Measurements from ENCODE around the gene IGSF3. TPM values are rescaled to one million over a fixed set of nuclear protein-coding genes. Genes with fewer than 3 reads are reported as not detected.
A peak's percentile ranks its signal among the peaks of the same experiment; 100 is the strongest.

IGSF3 gene
- total RNA-seq = under 1 TPM; 0.11 to 0.16 TPM

DNA sequence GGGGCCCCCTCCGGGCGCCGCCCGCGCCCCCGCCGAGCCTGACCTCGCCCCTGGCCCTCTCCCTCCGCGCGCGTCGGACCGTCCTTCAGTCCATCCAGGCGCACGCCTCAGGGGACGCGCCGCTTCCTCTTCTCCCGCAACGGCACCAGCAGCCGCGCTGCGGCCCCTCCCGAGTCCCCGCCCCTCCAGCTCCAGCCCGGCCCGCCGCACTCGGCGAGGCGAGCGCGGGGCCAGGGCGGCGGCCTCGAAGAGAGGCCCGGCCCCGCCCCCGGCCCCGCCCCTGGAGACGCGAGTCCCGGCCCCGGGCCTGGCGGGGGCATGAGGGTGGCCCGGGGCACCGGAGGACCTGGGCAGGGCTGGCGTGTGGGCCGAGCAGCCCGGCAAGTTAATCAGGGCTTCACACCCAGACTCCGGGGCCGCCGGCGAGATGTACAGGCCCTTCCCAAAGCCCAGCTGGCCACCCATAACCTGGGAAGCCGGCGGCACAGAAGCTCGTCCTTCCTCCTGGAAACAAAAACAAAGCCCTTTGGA lies at the start of gene IGSF3:
Gene IGSF3, minus strand, starts transcription at position 159 of the 531 bp plus-strand sequence. CDS start 1,407 bp downstream, outside the sequence.
- no peaks in the 10 kb centered on the region for H3K9me3 Mint-ChIP-seq (ENCODE audit: insufficient read depth)
- POLR2A ChIA-PET = no interaction called here
- peak within 1 kb of the TSS; percentile 68 for H3K4me3 Mint-ChIP-seq
- ATAC-seq = peak; percentile 89
- H3K36me3 Mint-ChIP-seq (ENCODE audit: low read depth) = no peaks in the 10 kb centered on the region
- H3K4me1 Mint-ChIP-seq (ENCODE audit: low read depth) = peaks cover 22% of the 10 kb centered on the region
- peak; percentile 51 for DNase-seq
- CTCF ChIA-PET = interaction anchor here (2.4 kb wide), 1 partner anchor 72 kb away, joined by 7 read pairs; no protein-coding TSS in a partner anchor
- peaks cover 74% of the 10 kb centered on the region for H3K27me3 Mint-ChIP-seq (ENCODE audit: low read depth)
- no peak within 1 kb of the TSS for H3K27ac Mint-ChIP-seq

DNA sequence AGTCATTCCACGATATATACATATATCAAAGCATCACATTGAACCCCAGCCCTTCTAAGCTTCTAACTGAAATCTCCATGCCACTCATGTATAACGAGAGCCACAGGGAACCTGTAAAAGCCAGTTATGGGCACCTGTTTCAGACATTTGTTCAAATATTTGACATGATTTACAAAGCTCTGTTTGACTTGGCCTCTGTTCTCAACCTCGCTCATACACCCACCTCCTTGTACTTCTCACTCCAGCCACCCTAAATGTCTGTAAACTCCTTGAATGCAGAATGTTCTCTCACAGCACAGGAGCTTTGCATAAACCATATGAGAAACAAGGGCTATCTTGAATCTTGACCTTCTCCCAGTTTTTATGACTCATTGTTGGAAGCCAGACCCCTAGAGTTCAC lies 49.8 kb upstream of the IGSF3 start:
- Mint-ChIP-seq H3K27ac (no peak overlapping the region), H3K4me1 (ENCODE audit: low read depth) (peaks cover 5% of the 10 kb centered on the region), H3K27me3 (ENCODE audit: low read depth) (peaks cover 10% of the 10 kb centered on the region), H3K36me3 (ENCODE audit: low read depth) (peaks cover 3% of the 10 kb centered on the region), H3K9me3 (ENCODE audit: insufficient read depth) (peaks cover 4% of the 10 kb centered on the region), H3K4me3 (no peak overlapping the region)
- DNase-seq (no peak), ATAC-seq (no peak)
- ChIA-PET CTCF (interaction anchor here (1.2 kb wide), 1 partner anchor 9 kb away, joined by 3 read pairs; no protein-coding TSS in a partner anchor), POLR2A (no interaction called here)

DNA sequence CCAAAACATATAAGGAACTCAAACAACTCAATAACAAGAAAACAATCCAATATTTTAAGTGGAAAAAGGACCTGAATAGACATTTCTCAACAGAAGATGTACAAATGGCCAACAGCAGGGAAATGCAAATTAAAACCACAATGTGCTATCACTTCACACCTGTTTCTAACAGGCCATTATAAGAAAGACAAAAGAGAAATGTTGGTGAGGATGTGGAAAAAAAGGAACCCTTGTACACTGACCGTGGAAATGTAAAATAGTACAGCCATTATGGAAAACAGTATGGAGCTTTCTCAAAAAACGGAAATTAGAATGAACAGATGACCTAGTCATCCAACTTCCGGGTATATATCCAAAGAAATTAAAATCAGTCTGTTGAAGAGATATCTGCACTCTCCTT lies 48.9 kb upstream of the IGSF3 start:
- H3K27ac Mint-ChIP-seq = no peak overlapping the region
- H3K36me3 Mint-ChIP-seq (ENCODE audit: low read depth) = peaks cover 3% of the 10 kb centered on the region
- H3K4me1 Mint-ChIP-seq (ENCODE audit: low read depth) = peaks cover 6% of the 10 kb centered on the region
- peaks cover 4% of the 10 kb centered on the region for H3K9me3 Mint-ChIP-seq (ENCODE audit: insufficient read depth)
- peaks cover 10% of the 10 kb centered on the region for H3K27me3 Mint-ChIP-seq (ENCODE audit: low read depth)
- ChIA-PET CTCF (interaction anchor here (0.6 kb wide), 1 partner anchor 218 kb away, joined by 4 read pairs; no protein-coding TSS in a partner anchor), POLR2A (no interaction called here)
- DNase-seq (no peak), ATAC-seq (no peak)
- no peak overlapping the region for H3K4me3 Mint-ChIP-seq

DNA sequence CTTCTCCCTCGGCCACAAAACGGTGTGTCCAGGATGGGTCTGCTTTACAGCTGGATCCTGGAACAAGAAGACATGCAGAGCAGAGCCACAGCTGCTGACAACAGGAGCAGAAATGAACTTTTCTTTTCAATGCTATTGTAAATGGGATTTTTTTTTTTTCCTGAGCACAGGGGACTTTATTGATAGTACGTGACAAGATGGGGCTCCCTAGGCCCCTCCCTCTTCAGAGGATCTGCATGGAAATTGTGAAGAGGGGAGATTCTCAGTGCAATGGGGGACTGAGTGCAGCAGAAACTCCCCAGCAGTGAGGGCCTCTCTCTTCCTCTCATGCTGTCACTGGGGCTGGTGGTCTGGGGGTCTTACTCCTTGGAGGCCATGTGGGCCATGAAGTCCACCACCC lies 45.9 kb upstream of the IGSF3 start:
- Mint-ChIP-seq H3K36me3 (ENCODE audit: low read depth) (no peaks in the 10 kb centered on the region), H3K9me3 (ENCODE audit: insufficient read depth) (no peaks in the 10 kb centered on the region), H3K27ac (no peak overlapping the region), H3K4me3 (no peak overlapping the region), H3K27me3 (ENCODE audit: low read depth) (peaks cover 10% of the 10 kb centered on the region), H3K4me1 (ENCODE audit: low read depth) (peaks cover 6% of the 10 kb centered on the region)
- ChIA-PET POLR2A (no interaction called here), CTCF (no interaction called here)
- ATAC-seq = no peak
- DNase-seq = no peak

DNA sequence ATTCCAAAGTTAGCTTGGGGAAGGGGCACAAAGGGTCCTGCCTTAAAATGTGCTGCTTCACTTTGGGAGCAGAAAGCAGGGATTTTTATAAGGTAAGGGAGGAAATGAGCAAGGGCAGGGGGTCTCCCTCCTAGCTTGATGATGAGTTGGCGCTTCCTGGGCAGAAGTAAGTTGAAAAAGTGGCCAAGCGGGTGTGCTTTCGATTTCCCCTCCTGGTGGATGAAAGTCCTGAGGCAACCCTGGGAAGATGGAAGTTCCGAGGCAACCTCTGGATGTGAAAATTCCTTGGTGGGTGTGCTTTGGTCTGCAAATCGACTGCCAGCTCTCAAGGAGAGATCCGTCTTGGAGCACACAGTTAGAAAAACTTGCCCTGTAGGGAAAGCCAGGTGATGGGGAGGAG lies 45.0 kb upstream of the IGSF3 start:
- H3K4me1 Mint-ChIP-seq (ENCODE audit: low read depth) = peaks cover 6% of the 10 kb centered on the region
- H3K27ac Mint-ChIP-seq = no peak overlapping the region
- CTCF ChIA-PET = interaction anchor here (4.1 kb wide), 1 partner anchor 13 kb away, joined by 15 read pairs; no protein-coding TSS in a partner anchor
- no peak for DNase-seq
- H3K4me3 Mint-ChIP-seq = no peak overlapping the region
- H3K9me3 Mint-ChIP-seq (ENCODE audit: insufficient read depth) = no peaks in the 10 kb centered on the region
- no peak for ATAC-seq
- POLR2A ChIA-PET = no interaction called here
- H3K27me3 Mint-ChIP-seq (ENCODE audit: low read depth) = peaks cover 12% of the 10 kb centered on the region
- H3K36me3 Mint-ChIP-seq (ENCODE audit: low read depth) = no peaks in the 10 kb centered on the region

DNA sequence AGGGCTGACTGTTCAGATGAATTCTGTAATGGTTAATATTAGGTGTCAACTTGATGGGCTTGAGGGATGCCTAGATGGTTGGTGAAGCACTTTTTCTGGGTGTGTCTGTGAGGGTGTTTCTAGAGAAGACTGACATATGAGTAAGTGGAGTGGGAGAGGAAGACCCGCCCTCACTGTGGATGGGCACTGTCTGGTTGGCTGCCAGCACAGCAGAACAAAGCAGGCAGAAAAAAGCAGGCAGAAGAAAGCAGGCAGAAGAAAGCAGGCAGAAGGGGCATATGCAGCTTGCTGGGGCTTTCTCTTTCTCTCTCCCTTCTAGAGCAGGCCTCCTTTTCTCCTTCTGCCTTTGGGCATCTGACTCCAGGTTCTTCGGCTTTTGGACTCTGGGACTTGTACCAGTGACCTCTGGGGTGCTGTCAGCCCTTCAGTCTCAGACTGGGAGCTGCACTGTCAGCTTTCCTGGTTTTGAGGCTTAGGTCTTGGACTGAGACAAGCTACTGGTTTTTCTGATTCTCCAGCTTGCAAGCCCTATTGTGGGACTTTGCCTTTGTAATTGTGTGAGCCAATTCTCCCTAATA lies 43.8 kb upstream of the IGSF3 start:
- ChIA-PET POLR2A (interaction anchor here (0.6 kb wide), 1 partner anchor 719 kb away, joined by 3 read pairs; no protein-coding TSS in a partner anchor), CTCF (interaction anchor here (1.2 to 4.1 kb wide), 2 partner anchors 14 to 345 kb away, joined by 3 to 15 read pairs; no protein-coding TSS in a partner anchor)
- H3K27me3 Mint-ChIP-seq (ENCODE audit: low read depth) = peaks cover 4% of the 10 kb centered on the region
- ATAC-seq (no peak), DNase-seq (no peak)
- H3K9me3 Mint-ChIP-seq (ENCODE audit: insufficient read depth) = no peaks in the 10 kb centered on the region
- no peaks in the 10 kb centered on the region for H3K36me3 Mint-ChIP-seq (ENCODE audit: low read depth)
- no peak overlapping the region for H3K4me3 Mint-ChIP-seq
- no peak overlapping the region for H3K27ac Mint-ChIP-seq
- H3K4me1 Mint-ChIP-seq (ENCODE audit: low read depth) = peaks cover 6% of the 10 kb centered on the region

DNA sequence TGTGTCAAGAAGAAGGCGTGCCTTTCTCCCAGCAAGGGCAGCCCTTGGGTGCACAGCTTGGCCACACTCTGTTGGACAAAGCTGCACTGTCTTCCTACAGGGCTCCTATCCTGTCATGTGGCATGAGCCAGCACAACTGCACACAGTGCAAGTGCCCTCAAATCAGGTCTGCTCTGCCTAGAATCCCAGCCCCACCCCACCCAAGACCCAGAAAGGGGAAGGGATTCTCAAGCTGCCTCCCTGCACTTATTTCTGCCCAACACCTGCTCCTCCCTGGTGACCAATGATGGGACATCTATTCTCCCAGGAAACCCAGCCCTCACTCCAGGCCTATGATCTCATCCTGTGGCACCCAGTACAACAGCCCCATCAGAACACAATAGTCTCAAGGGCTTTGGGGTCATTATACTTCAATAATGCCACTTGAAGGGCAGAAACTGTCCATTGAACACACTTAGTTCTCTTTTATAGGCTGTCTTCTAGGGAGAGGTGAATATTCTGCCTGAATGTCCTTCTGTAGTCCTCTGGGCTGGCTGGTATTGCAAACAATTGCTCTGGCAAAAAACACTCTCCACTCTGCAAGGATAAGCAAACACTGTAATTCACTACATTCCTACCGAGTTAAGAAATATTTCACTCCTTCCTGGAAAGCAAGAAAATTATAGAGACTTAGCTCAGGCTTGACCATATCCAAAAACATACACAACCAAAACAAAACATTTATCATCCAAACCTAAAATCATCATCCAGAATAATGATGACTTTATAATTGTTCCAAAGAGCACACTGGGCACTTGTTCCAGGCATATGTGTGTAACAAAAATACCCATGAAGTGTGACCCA lies 43.1 kb upstream of the IGSF3 start:
- peaks cover 6% of the 10 kb centered on the region for H3K4me1 Mint-ChIP-seq (ENCODE audit: low read depth)
- CTCF ChIA-PET = interaction anchor here (0.8 to 4.1 kb wide), 3 partner anchors 12 to 345 kb away, joined by 3 to 15 read pairs (median 3); no protein-coding TSS in a partner anchor
- no peak overlapping the region for H3K4me3 Mint-ChIP-seq
- H3K27me3 Mint-ChIP-seq (ENCODE audit: low read depth) = peaks cover 3% of the 10 kb centered on the region
- ATAC-seq (no peak), DNase-seq (no peak)
- POLR2A ChIA-PET = no interaction called here
- H3K9me3 Mint-ChIP-seq (ENCODE audit: insufficient read depth) = no peaks in the 10 kb centered on the region
- no peak overlapping the region for H3K27ac Mint-ChIP-seq
- no peaks in the 10 kb centered on the region for H3K36me3 Mint-ChIP-seq (ENCODE audit: low read depth)

DNA sequence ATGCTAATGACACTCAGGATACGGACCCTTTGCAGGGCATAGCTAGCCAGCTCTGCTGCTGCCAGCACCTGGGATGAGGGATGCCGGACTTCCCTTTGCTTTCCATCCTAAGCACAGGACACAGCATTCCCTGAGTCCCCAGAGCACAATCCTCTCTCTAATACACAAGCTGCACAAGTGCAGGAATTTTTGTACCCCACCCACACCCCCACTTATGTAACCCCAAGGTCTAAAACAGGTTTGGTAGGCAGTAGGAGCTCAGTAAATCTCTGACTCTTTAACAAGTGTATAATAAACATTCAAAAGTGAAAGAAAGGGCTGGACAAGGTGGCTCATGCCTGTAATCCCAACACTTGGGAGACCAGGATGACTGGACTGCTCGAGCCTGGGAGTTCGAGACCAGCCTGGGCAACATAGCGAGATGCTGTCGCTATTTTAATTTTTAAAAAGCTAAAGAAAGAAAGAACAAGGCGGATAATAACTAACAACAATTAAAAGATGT lies 42.2 kb upstream of the IGSF3 start:
- Mint-ChIP-seq H3K9me3 (ENCODE audit: insufficient read depth) (no peaks in the 10 kb centered on the region), H3K27ac (no peak overlapping the region)

DNA sequence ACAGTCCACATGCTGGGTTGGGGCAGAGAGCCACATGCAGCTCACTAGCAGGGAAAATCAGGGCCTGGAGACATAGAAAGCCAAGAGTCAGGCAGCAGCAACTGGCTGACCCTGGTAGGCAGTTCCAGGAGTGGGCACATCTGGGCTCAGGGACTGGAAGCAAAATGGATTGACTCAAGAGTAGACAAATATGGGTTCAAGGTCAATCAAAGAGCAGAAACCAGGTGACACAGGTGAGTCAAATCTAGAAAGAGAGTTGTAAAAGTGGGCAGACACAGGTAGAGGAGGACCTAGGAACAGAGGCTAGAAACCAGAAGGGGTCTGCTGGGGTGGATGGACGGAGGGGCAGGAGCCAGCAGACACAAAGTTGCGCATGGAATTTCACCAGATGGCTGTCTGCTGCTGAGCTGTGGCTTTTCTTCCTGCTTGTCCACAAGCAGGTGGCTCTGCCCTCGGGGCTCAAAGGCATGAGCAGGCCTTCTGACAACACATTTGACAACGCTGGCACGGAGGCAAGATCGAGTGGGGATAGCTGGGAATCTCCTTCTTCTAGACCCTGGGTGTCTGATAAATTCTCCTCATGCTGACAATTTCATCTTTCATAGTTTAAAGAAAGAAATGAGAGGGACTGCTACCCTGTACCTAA lies 40.8 kb upstream of the IGSF3 start:
- no peaks in the 10 kb centered on the region for H3K36me3 Mint-ChIP-seq (ENCODE audit: low read depth)
- ATAC-seq (no peak), DNase-seq (no peak)
- no peaks in the 10 kb centered on the region for H3K9me3 Mint-ChIP-seq (ENCODE audit: insufficient read depth)
- H3K27me3 Mint-ChIP-seq (ENCODE audit: low read depth) = peaks cover 5% of the 10 kb centered on the region
- no peak overlapping the region for H3K4me3 Mint-ChIP-seq
- no peak overlapping the region for H3K27ac Mint-ChIP-seq
- ChIA-PET POLR2A (no interaction called here), CTCF (interaction anchor here (2.0 kb wide), 1 partner anchor 16 kb away, joined by 7 read pairs; no protein-coding TSS in a partner anchor)
- peaks cover 6% of the 10 kb centered on the region for H3K4me1 Mint-ChIP-seq (ENCODE audit: low read depth)

More for the DNA sequence above, 42.2 kb upstream of the IGSF3 start:
- Mint-ChIP-seq H3K4me1 (ENCODE audit: low read depth) (peaks cover 6% of the 10 kb centered on the region), H3K27me3 (ENCODE audit: low read depth) (peaks cover 3% of the 10 kb centered on the region), H3K36me3 (ENCODE audit: low read depth) (no peaks in the 10 kb centered on the region), H3K4me3 (no peak overlapping the region)
- ChIA-PET POLR2A (no interaction called here), CTCF (interaction anchor here (0.8 to 4.1 kb wide), 2 partner anchors 13 to 16 kb away, joined by 3 to 15 read pairs; no protein-coding TSS in a partner anchor)
- ATAC-seq (no peak), DNase-seq (no peak)

DNA sequence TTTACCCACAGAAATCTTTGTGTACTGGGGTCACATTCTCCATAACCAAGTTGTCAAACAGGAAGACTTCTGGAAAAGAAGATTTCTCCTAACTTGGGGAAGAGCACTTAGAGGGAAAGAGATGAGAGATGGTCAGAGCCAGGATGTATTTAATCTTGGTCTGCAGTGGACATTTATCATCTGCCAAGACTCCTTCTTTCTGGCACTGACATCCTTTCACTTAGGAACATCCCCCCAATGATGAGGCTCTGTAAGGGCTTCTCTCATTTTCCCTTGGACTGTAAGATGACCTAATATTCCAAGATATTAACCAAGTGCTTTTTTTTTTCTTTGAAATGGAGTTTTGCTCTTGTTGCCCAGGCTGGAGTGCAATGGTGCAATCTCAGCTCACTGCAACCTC lies 39.3 kb upstream of the IGSF3 start:
- Mint-ChIP-seq H3K36me3 (ENCODE audit: low read depth) (no peaks in the 10 kb centered on the region), H3K9me3 (ENCODE audit: insufficient read depth) (no peaks in the 10 kb centered on the region), H3K27me3 (ENCODE audit: low read depth) (peaks cover 5% of the 10 kb centered on the region), H3K4me1 (ENCODE audit: low read depth) (no peaks in the 10 kb centered on the region), H3K27ac (no peak overlapping the region), H3K4me3 (no peak overlapping the region)
- no peak for DNase-seq
- ChIA-PET CTCF (interaction anchor here (2.0 kb wide), 1 partner anchor 18 kb away, joined by 7 read pairs; no protein-coding TSS in a partner anchor), POLR2A (no interaction called here)
- no peak for ATAC-seq

DNA sequence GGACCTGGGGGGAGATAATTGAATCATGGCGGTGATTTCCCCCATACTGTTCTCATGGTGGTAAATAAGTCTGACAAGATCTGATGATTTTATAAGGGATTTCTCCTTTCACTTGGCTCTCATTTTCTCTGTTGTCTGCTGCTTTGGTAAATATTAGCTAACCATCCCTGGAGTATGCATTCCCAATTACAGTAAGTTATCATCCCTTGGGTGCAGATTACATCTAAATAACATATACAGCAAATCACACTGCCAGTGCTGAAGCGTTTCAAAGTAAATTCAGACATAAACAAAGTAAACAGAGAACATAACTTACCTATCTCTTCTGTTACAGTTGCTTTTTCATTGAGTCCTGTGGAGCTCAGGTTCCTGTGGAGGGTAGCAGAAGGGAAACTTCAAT lies 38.6 kb upstream of the IGSF3 start:
- H3K27me3 Mint-ChIP-seq (ENCODE audit: low read depth) = peaks cover 5% of the 10 kb centered on the region
- no peaks in the 10 kb centered on the region for H3K4me1 Mint-ChIP-seq (ENCODE audit: low read depth)
- DNase-seq = no peak
- ATAC-seq = no peak
- ChIA-PET POLR2A (no interaction called here), CTCF (no interaction called here)
- H3K9me3 Mint-ChIP-seq (ENCODE audit: insufficient read depth) = no peaks in the 10 kb centered on the region
- no peak overlapping the region for H3K27ac Mint-ChIP-seq
- H3K4me3 Mint-ChIP-seq = no peak overlapping the region
- no peaks in the 10 kb centered on the region for H3K36me3 Mint-ChIP-seq (ENCODE audit: low read depth)

Data from activated CD8-positive, alpha-beta T cell treated with anti-CD3 and anti-CD28 coated beads, Interleukin-2, amount 10 ng/mL, durations not matched to agents 7 days and 5 days (primary cell).